Measurements from ENCODE around the gene SPOUT1.
"Not testable (repeated sequence)": the region's sequence is repeated elsewhere in the genome, so short reads cannot be mapped to it uniquely, and the experiment has no call there.

The SPOUT1 gene, protein sequence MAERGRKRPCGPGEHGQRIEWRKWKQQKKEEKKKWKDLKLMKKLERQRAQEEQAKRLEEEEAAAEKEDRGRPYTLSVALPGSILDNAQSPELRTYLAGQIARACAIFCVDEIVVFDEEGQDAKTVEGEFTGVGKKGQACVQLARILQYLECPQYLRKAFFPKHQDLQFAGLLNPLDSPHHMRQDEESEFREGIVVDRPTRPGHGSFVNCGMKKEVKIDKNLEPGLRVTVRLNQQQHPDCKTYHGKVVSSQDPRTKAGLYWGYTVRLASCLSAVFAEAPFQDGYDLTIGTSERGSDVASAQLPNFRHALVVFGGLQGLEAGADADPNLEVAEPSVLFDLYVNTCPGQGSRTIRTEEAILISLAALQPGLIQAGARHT

DNA sequence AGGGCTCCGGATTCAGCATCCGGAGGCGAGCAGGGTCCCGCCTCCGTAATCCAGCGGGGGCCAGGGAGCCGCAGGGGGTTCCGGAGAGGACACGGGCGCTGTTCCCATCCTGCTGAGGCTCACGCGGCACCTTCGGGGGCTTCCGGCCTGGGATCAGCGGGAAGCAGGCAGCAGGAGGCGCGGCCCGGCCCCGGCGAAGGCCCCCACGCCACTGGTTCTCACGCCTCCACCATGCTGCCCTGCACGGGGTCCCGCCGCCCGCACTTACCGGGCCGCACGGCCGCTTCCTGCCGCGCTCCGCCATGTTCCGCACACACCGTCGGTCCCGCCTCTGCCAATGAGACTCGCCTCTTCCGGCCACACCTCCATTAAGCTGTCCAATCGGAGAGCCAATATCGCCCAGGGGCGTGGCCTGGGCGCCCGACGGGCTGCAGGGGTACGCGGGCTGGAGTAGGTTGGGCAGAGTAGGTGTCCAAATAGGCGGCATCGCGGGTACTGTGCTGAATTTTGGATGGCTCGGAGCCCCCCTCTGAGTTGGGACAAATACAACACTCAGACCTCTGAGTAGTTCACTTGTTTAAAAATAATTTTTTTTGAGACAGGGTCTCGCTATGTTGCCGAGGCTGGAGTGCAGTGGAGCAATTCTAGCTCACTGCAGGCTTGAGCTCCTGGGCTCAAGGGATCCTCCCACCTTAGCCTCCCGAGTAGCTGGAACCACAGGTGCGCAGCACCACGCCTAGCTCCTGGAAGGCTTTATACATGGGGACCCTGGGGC, at the start of gene SPOUT1:
Gene SPOUT1, minus strand, starts transcription at position 318 of the 775 bp plus-strand sequence. Its CDS starts 14 bp downstream, at position 304.
- peak; percentile 88 for DNase-seq (ENCODE audit: low read depth)

DNA sequence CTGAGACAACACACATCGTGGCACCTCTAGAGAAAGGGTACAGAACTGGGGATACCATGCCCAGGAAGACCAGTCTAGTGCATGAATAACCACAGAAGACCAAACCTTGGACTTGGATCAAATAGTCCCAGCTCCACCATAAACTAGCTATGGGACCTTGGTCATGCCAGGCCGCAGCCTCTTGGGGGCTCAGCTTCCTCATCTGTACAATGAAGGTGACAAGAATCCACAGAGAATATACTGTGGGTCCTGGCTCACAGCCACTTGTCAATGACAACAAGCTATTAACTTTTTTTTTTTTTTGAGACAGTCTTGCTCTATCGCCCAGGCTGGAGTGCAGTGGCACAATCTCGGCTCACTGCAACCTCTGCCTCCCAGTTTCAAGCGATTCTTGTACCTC, 48.3 kb upstream of the SPOUT1 start:
- no peak for DNase-seq (ENCODE audit: low read depth)

DNA sequence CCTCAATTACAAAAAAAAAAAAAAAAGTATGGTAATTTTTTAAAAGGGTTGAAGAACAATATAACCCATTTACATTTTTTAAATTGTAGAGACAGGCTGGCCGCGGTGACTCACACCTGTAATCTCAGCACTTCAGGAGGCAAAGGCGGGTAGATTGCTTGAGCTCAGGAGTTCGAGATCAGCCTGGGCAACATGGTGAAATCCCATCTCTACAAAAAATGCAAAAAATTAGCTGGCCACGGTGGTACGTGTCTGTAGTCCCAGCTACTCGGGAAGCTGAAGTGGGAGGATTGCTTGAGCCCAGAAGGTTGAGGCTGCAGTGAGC, 41.3 kb upstream of the SPOUT1 start:
- DNase-seq (ENCODE audit: low read depth) = not testable (repeated sequence)

DNA sequence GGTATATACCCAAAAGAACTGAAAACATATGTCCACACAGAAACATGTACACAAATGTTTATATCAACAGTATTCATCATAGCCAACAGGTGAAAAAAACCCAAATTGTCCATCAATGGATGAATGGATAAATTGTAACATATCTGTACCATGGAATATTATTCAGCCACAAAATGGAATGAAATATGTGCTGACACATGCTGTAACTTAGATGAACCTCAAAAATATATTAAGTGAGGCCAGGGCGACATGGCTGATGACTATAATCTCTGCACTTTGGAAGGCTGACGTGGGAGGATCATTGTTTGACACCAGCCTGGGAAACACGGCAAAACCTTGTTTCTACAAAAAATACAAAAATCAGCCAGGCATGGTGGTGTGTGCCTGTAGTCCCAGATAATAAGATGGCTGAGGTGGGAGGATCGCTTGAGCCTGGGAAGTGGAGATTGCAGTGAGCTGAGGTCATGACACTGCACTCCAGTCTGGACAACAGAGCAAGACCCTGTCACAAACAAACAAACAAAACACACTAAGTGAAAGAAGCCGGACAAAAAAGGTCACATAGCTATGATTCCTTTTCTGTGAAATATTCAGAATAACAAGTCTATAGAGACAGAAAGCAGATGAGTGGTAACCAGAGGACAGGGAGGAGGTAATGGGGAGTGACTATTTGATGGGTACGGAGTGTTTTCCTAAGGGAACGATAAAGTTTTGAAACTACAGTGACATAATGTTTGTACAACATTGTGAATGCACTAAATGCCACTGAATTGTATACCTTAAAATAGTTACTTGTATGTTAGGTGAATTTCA, 40.7 kb upstream of the SPOUT1 start:
- no peak for DNase-seq (ENCODE audit: low read depth)

DNA sequence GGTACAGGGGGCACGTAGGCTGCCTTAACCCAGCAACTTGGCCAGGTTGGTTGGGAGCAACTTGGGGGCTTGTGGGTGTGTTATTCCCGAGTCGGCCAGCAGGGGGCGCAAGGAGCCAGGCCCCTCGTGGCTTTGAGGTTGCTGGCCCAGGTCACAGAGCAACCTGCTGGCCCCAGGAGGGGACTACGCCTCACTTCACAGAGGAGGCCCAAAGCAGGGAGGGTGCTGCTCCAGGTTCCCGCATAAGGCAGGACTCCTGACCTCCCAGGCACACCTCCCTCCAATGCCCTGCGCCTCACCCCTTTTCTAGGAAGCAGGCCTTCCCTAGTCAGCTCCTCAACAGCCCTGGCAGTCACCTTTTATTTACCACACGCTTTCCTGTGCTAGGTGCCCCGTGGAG, 34.1 kb upstream of the SPOUT1 start:
- DNase-seq (ENCODE audit: low read depth) = peak; percentile 59

DNA sequence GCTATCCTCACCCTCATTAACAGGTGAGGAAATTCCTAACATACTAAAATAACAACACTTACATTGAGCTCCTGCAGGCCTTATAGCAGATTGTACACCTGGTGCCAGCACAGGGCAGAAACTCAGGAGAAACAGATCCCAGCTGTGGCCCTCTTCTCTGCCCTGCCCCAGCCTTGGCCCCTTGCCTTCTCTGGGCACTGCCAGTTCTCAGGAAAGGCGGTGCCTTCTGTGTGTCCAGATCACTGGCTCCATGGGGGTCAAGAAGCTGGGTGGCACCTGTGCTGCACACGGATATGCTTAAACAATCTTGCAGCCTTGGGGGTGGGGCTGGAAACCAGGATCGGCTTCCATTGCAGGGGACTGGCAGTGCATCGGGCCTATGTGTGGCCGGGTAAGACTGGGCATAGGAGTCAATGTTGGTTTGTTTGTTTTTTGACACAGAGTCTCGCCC, 32.8 kb upstream of the SPOUT1 start:
- DNase-seq (ENCODE audit: low read depth) = no peak

DNA sequence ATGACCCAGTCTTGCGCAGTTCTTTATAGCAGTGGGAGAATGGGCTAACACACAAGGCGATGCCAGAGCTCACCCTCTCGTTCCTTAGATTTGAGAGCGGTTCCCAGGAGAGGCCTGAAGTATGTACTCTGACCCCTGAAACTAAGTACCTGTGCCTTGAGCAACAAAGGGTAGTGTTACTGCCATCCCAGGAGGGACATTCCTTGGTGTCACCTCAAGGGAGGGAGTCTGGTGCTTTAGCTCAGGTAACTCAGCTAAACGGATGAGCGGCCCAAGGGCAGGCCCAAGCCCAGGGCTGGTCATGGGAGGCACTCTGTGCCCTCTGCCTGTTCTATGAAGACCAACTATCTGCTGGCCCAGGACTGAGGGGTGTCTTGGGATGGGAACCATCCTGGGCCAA, 31.9 kb upstream of the SPOUT1 start:
- no peak for DNase-seq (ENCODE audit: low read depth)

DNA sequence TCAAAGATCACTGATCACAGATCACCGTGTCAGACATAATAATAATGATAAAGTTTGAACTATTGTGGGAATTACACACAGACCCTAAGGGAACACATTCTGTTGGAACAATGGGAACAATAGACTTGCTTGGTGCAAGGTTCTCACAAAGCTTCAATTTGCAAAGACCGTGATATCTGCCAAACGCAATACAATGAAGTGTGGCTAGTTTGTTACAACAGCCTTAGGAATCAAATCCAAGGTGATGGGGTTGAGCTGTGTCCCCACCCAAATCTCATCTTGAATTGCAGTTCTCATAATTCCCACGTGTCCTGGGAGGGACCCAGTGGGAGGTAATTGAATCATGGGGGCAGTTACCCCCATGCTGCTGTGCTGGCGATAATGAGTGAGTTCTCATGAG, 31.3 kb upstream of the SPOUT1 start:
- DNase-seq (ENCODE audit: low read depth) = no peak

DNA sequence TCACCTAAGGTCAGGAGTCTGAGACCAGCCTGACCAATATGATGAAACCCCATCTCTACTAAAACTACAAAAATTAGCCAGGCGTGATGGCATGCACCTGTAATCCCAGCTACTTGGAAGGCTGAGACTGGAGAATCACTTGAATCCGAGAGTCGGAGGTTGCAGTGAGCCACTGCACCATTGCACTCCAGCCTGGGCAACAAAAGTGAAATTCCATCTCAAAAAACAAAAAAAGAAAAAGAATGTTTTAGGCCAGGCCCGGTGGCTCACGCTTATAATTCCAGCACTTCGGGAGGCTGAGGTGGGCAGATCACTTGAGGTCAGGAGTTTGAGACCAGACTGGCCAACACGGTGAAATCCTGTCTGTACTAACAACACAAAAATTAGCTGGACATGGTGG, 28.9 kb upstream of the SPOUT1 start:
- not testable (repeated sequence) for DNase-seq (ENCODE audit: low read depth)

DNA sequence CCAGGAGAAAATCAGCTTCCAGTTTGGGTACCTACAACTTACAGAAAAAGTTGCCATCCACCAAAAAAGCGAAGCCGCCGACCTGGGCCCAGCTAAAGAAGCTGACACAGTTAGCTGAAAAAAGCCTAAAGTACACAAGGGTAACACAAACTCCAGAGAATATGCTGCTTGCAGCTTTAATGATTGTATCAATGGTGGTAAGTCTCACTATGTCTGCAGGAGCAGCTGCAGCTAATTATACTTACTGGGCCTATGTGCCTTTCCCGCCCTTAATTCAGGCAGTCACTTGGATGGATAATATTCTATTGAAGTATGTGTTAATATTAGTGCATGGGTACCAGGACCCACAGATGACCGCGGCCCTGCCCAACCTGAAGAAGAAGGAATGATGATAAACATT, 24.9 kb upstream of the SPOUT1 start:
- DNase-seq (ENCODE audit: low read depth) = not testable (repeated sequence)

DNA sequence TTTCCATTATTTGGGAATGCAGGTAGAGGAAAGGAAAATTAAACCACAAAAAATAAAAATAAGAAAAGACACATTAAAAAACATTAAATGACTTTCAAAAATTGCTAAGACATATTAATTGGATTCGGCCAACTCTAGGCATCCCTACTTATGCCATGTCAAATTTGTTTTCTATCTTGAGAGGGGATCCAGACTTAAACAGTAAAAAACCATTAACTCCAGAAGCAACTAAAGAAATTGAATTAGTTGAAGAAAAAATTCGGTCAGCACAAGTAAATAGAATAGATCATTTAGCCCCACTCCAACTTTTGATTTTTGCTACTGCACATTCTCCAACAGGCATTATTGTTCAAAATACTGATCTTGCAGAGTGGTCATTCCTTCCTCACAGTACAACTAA, 23.1 kb upstream of the SPOUT1 start:
- not testable (repeated sequence) for DNase-seq (ENCODE audit: low read depth)

DNA sequence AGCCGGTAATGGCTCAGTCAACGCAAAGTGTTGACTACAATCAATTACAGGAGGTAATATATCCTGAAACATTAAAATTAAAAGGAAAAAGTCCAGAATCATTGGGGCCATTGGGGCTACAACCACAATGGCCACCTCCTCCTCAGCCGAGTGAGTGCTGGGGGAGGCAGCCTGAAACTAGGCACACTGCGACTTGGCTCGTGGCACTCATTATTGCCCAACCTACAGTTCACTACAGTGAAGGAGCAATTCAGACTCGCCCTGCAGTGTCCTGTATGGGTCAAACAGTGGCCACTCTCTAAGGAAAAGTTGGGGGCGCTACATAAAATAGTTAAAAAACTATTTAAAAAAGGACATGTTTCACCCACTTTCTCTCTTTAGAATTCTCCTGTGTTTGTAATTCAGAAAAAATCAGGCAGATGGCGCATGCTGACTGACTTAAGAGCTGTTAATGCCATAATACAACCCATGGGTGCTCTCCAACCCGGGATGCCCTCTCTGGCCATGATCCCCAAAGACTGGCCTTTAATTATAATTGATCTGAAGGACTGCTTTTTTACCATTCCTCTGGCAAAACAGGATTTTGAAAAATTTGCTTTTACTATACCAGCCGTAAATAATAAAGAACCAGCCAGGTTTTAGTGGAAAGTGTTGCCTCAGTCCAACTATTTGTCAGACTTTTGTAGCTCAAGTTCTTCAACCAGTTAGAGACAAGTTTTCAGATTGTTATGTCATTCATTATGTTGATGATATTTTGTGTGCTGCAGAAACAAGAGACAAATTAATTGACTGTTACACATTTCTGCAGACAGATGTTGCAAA, 22.4 kb upstream of the SPOUT1 start:
- not testable (repeated sequence) for DNase-seq (ENCODE audit: low read depth)

DNA sequence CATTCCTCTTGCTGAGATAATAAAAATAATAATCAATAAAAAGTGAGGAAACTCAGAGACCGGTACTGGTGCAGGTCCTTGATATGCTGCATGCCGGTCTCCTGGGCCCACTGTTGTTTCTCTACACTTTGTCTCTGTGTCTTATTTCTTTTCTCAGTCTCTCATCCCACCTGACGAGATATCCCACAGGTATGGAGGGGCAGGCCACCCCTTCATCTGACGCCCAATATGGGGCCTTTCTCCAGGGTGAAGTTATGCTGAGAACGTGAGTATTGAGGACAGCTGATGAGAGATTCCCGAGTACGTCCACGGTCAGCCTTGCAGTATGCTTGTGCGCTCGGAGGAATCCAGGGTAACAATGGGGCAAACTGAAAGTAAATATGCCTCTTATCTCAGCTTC, 21.4 kb upstream of the SPOUT1 start:
- not testable (repeated sequence) for DNase-seq (ENCODE audit: low read depth)

DNA sequence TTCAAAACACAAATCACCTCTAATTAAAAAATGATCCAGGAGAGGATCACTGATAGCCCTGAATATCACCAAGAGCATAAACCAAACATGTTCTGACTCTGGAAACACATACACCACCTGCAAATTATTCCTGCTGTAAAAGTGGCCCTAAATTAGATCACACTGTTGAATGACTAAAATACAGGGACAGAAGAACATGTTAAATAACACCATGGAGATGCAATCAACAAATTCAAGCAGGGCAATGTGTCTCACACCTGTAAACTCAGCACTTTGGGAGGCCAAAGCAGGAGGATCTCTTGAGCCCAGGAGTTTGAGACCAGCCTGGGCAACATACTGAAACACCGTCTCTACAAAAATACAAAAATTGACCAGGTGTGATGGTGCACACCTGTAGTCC, 18.2 kb upstream of the SPOUT1 start:
- DNase-seq (ENCODE audit: low read depth) = no peak

DNA sequence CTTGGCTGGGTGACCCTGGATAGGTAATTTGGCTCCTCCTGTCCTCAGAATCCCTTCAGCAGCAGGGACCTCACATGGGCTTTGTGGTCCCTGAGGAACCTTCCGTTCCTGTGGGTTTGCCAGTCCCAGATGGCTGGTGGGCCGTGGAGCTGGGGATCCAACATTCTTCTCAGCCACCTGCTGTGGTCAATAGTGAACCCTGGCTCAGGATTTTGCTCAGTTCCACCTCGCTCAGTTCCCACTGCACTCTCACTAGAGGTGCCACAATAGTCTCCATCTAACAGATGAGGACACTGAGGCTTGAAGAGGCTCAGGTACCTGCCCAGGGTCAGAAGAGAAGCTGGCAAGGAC, 17.1 kb upstream of the SPOUT1 start:
- no peak for DNase-seq (ENCODE audit: low read depth)

DNA sequence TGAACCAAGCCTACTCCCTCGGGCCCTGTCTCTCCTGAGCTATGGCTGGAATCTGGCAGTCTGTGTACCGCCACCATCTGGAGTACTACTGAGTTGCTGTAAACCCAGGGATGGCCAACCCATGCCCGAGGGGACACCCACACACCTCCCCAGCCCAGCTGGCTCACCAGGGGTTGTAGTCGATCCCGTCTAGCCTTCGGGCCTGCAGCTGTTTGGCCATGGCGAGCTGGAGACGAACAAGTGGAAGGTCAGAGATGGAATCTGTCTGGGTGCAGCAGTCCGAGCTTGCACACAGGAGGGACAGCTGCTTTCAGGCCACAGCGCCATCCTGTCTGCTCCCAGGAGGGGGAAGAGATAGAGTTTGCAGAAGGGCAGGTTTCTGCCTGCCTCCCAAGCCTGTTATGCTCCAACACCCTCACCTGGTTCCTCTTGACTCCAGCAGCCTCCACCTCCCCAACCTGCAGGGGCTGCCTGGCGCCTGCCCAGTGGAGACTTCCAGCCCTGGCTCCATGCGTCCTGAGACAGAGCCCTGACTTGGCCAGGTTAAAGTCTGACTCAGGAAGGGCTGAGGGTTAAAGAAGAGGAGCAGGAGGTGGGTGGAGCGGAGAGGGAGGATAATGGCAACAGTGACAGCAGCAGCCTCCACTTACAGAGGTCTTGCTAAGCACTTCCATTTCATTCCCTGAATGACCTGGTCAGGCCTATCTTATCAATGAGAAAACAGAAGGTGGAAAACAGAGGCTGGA, 15.8 kb upstream of the SPOUT1 start:
- DNase-seq (ENCODE audit: low read depth) = no peak

DNA sequence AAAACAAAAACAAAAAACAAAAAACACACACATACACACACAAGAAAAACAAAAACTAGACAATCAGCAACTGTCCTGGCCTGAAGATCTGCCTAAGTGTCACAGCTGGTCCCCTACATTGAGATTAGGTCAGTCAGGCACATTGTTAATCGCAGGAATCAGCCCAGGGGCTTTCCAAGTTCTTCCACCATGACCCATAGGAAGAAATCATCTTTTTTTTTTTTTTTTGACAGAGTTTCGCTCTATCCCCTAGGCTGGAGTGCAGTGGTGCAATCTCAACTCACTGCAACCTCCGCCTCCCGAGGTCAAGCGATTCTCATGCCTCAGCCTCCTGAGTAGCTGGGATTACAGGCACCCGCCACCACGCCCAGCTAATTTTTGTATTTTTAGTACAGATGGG, 13.6 kb upstream of the SPOUT1 start:
- DNase-seq (ENCODE audit: low read depth) = not testable (repeated sequence)

DNA sequence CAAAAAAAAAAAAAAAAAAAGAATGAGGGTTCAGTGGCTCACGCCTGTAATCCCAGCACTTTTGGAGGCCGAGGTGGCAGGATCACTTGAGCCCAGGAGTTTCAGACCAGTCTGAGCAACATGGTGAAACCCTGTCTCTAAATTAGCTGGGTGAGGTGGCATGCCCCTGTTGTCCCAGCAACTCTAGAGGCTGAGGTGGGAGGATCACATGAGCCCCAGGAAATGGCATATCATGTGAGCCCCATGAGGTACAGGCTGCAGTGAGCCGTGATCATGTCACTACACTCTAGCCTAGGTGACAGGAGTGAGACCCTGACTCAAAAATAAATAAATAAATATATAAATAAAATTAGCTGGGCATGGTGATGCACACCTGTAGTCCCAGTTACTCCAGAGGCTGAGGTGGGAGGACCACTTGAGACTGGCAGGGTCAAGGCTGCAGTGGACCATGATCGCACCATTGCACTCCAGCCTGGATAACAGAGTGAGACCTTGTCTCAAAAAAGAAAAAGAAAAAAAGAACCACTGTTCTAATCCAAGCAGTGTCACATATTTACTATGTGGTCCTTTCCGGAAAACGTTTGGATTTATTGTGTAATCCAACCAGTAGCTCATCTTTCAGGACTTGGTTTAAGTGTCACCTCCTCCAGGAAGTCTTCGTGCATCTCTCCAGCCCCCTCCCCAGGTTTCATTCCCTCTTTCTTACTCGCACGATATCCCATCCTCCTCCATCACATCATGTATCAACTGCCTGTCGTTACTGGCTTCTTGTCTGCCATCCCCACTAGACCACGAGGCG, 12.3 kb upstream of the SPOUT1 start:
- DNase-seq (ENCODE audit: low read depth) = no peak

DNA sequence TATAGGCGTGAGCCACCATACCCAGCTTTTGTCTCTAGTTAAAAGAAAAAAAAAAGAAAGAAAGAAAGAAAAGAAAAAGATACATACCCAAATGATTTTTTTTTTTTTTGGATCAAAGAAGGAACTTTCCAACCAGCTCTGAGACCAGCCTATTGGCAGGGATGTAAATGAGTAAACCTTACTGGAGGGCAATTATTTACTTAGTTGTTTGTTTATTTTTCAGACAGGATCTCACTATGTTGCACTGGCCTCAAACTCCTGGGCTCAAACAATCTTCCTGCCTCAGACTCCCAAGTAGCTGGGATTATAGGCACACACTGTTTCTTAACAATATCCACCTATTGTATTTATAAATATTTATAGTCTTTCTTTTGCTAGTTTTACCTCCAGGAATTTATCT, 10.9 kb upstream of the SPOUT1 start:
- DNase-seq (ENCODE audit: low read depth) = no peak

DNA sequence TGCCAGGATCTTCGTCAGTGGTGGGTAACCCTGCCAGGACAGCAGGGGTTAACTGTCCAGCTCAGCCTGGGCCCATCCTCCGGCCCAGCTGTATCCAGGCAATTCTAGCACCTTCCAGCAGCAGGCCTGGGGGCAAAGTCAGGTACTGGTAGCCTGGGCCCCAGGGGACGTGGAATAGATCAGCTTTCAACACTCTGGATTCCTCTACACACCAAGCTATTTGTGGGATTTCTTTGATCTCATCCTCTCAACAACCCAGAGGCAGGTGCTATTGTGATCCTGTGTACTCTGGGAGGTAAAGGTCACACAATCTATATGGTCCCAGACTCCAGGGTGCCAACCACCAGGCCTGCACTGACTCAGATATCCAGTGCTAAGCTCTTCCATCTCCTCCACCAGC, 8.7 kb upstream of the SPOUT1 start:
- DNase-seq (ENCODE audit: low read depth) = no peak
